HG03520 (cell line): Measurements from ENCODE around the gene GJE1.
"Not testable (repeated sequence)": the region's sequence is repeated elsewhere in the genome, so short reads cannot be mapped to it uniquely, and the experiment has no call there.

Experiments used
- ATAC-seq: cut with Tn5 transposase; IDR thresholded peaks from one replicate; pipeline ENCODE4 v1.9.1; 2021; ENCODE audit warnings: mild to moderate bottlenecking, moderate library complexity; ENCODE audit not compliant: unreplicated experiment

GJE1 gene, protein sequence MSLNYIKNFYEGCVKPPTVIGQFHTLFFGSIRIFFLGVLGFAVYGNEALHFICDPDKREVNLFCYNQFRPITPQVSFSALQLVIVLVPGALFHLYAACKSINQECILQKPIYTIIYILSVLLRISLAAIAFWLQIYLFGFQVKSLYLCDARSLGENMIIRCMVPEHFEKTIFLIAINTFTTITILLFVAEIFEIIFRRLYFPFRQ

DNA sequence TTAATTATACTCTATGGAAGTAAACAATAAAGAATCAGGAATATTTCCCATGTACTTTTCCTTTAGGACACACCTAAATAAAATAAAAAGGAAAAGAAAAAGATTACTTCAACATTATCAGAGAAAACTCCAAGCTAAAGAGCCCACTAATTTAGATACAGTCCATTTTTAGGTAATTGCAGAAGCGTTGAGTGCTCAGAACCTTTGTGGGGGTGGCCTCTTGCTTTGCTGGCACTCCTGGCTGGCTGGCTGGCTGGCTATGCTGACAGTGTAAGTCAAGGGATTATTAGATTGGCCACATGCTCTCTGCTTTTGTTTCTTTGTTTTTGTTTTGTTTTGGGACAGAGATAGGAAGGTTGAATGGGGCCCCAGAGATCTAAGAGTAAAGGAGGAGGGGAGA is at the start of gene GJE1:
TSS of gene GJE1 (plus strand) at position 301 of the 400 bp plus-strand sequence. CDS start 234 bp downstream, outside the sequence.
- no peak for ATAC-seq

DNA sequence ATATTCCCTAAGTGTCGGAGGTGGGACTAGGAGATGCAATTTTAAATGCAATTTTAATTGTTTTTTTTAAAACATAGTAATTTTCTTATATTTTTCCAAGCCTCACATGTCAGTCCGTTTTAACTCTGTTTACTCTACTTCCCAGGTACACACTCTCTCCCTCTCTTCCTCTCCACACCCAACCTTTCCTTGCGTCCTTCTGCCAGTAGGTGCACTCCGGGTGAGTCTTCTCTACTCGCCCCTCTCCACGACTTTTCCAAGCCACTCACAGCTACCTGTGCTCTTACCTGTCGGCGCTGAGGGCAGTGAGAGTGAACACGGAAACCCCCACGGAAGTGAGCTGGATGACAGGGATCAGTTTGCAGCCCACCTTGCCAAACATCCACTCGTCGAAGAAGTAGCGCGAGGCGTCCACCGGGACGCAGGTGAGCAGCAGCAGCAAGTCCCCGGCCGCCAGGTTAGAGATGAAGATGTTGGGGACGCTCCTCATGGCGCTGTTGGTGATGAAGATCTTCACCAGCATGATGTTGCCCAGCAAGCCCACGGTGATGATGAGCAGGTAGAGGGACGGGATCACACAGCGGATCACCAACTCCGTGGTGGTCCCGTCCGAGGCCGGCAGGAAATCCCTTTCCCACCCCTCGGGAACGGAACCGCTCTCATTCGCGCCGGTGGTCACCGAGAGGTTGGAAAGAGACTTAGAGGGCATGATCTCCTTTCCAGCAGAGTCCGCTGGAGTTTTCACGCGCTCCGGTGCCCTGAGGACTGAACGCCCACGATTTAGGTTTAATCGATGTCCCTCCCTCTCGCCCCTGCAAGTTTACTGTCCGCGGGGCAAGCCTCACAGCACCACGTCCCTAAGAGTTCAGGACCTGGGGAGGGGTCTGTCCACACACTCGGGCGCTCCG is 44.5 kb upstream of the GJE1 start:
- ATAC-seq = no peak

DNA sequence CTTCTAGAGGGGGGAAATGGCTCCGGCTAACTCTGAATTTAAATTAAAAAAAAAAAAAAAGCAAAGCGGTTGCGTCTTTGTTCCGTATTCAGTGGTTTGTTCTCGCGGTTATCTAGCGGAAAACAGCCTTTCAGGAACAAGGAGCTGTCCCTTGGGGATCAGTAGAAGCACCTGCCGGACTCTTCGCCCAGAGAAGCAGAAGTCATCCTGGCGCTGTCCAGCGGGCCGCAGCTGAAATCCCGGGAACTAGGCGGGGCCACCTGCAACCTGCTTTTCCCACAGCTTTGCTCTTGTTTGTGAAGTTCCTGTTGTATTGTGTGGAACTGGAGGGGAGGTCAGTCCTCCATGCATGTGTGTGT is 43.9 kb upstream of the GJE1 start:
- no peak for ATAC-seq

DNA sequence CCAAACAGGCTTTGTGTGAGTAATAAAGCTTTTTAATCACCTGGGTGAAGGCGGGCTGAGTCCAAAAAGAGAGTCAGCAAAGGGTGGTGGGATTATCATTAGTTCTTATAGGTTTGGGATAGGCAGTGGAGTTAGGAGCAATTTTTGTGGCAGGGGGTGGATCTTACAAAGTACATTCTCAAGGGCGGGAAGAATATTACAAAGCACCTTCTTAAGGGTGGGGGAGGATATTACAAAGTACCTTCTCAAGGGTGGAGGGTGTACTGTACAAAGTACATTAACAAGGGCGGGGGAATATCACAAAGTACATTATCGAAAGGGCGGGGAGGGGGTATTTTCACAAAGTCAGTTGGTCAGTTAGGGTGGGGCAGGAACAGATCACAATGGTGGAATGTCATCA is 27.9 kb upstream of the GJE1 start:
- ATAC-seq = not testable (repeated sequence)

DNA sequence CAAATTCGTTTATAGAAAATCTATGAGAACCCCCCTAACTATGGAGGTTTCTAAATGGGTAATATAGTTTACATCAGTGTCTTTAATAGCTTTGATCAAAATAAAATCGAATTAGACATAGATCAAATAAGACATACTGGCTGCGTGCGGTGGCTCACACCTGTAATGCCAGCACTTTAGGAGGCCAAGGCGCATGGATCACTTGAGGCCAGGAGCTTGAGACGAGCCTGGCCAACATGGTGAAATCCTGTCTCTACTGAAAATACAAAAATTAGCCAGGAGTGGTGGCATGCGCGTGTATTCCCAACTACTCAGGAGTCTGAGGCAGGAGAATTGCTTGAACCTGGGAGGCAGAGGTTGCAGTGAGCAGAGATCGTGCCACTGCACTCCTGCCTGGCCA is 21.9 kb upstream of the GJE1 start:
- ATAC-seq = not testable (repeated sequence)

DNA sequence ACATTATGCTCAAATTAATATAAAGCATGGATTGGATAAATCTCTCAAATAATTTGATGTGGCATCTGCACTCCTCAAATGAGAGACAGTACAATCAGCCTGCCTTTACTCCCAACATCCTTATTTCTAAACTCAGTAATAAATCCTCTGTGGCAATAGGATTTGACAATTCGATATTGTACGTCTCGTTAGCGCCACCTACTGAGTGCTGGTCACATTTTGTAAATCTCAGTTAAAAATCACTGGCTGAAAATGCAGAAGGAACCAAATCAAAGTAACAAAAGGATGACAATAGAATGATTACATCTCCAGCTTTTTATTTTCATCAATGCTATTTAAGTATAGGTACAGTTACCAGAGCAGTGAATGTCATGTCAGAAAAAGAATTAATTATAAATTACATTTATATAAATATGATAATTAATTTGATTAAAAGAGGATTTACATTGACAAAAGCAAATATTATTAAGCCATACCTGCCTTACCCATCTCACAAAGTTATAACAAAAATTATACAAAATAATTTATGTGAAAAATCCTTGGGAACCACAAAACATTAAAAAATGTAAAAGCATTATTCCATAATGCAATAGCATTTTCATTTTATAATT is 20.2 kb upstream of the GJE1 start:
- peak; percentile 46 for ATAC-seq

DNA sequence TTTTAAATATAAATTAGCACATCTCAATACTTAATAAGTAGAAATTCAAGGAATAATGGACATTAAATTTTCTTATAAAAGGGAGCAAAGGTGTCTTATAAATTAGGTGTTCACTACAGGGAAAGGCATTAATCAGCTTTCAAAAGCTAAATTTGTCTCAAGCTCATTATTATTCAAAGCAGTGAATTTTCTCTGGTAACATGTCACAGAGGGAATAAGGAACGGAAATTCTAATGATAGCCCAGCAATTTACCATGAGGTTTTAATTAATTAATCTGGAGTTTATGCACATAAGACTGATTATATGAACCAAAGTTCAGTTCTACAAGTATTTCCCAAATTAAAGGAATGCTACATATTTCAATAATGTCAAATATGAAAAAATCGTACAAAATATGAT is 15.4 kb upstream of the GJE1 start:
- no peak for ATAC-seq

DNA sequence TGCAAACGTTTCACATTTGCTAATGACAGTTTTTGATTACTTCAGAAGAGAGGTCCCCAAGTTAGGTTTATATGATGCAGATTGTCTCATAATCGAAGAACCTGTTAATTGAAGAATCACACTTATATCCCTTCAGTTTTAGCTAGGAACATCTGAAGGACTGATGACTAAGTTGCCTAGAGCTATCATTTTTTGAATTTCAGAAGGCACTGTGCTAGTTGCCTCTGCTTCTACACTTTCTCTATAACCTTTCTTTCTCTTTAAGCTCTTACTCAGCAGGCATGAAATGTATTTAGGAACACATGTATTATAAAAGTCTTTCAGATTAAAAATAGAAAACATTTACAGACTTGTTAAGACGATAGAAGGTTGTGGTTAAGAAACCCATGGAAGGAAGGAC is 14.4 kb upstream of the GJE1 start:
- ATAC-seq = no peak

DNA sequence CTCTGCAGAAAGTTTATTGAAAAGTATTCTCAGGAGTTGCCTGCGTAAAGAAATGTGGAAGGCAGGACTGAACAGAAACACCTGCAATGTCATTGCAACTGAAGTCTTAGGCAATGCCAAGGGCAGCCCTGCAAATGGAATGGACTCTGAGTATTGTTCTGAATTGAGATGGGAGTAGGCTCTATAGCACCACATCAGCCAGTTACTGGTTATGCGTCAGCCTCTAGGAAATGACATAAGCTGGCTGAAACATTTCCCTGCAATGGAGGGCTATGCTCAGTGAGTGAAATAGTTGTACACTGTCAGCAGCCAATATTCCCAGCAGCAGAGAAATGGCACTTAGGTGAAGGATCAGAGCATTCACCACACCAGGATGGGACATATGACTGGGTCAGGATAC is 13.8 kb upstream of the GJE1 start:
- ATAC-seq = no peak

DNA sequence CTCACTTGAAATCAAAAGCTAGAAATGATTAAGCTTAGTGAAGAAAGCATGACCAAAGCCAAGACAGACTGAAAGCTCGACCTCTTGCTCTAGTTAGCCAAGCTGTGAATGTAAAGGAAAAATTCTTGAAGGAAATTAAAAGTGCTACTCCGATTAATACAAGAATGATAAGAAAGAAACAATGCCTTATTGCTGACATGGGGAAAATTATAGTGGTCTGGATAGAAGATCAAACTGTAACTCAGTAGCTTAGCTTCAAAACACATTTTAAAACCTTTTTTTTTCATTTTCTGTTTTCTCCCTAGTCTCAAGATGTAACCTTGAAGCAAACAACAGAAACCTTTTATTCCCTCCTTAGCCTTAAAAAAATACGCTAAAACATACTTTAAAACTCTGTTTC is 11.4 kb upstream of the GJE1 start:
- no peak for ATAC-seq

DNA sequence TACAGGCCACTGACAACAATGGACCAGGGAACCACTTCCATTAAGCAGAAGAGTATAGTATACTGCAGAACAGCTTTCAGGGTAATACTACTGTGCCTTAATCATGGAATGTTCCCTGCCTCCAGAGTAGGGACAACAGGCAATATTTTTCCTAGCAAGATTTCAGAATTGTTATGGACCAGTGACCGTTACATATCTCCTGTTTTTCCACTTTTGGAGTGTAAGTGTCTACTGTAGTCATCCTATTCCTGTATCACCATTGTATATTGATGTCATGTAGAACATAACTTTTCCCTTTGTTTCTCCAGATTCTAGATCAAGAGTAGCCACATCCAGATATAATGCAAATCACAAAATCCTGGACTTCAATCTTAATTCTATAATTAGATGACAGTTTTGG is 1.9 kb upstream of the GJE1 start:
- no peak for ATAC-seq

DNA sequence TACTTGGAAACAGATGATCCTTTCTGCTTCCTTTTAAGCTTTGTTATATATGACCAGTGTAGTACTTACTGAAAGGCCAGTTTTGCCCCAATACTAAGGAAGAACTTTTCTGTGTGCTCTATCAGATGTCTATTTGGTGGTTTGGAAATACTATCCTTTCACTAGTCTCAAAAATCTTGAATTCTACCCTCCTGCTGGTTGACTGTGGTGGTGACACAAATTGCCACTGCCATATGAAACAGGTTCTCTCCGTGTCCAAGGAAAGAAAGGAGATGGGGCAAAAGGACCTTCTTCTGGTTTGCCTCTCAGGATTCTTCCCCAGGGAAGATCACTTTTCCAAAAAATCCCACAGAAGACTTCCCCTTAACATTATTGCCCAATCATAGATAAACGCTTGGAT is 6.2 kb downstream of the GJE1 start:
- ATAC-seq = no peak

DNA sequence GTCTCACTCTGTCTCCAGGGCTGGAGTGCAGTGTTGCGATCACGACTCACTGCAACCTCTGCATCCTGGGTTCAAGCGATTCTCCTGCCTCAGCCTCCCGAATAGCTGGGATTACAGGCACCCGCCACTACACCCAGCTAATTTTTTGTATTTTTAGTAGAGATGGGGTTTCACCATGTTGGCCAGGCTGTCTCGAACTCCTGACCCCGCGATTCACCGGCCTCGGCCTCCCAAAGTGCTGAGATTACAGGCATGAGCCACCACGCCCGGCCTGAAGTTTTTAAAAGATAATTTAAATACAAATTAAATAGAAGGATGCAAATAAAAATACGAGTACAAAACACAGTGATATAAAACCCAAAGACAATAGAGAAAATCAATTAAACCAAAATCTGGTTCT is 8.8 kb downstream of the GJE1 start:
- not testable (repeated sequence) for ATAC-seq

DNA sequence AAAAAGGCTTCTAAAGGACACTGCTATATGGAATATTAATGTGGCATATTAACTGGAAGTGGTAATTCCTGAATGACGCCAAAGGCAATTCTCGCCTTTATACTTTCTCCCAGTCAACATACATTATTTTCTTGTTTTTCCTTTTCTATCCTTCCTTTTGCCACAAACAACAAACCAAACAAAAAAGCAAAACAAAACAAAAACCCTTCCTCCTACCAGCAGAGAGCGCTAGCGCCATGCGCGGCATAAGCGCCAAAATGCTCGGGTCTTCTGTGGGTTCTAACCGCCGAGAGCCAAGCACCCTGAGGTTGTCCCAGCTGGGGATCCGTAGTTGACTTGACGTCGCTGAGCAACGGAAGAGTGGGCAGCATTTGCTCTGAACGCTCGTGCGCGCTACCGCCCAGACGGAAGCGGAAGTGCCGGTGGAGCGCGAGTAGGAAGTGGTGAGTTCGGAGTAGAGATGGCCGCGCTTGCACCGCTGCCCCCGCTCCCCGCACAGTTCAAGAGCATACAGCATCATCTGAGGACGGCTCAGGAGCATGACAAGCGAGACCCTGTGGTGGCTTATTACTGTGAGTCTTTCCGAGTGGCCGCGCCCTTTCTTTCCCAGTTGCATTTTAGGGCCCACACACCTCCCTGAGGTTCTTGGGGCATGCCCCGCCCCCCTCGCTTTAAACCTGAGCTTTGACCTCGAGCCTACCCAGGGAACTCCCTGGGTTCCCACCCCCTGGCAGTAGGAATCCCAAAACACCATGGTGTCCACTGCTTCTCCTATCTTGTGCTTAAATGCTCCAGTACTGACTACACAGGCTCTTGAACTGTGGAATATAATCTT is 14.3 kb downstream of the GJE1 start, which contains the start of the genes NMBR and VTA1:
TSS of gene NMBR (minus strand) at position 295 of the 835 bp plus-strand sequence. CDS start 58,464 bp downstream, outside the sequence.
TSS of gene VTA1 (plus strand) at position 436 of the 835 bp plus-strand sequence. CDS start at position 461, 25 bp downstream.
- ATAC-seq = peak; percentile 100

DNA sequence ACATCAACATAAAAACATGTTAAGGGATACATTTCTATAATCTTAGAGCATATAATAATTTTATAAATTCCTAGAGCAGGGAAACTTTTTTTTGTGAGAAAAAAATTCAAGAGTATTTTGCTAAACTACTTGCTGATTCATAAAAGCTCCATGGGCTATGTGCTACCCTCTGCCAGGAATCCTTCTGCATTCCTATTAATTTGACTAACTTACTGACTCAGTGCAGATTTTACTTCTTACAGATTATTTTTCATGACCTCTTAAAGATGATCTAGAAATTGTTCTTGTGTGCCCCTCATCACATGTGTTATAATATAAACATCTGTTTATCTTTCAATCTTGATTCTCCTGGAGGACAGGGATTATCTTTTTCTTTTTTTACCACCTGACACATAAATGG is 20.0 kb downstream of the GJE1 start:
- ATAC-seq = no peak

DNA sequence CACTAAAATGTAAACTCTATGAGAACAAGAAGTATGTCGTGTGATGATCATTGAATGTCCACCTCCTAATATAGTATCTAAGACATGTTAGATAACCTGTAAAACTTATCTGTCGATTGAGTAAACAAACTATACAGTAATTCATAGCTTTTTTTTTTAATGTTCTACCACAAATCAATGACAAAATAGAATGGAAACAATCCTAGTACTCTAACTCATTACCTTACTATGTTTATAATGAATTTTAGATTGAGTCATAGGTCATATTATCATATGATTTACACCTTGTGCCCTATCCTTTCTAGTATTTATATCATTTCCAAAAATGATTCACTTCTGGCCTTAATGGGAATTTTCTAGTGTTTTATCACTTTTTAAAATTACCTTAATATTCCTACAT is 20.5 kb downstream of the GJE1 start:
- no peak for ATAC-seq

DNA sequence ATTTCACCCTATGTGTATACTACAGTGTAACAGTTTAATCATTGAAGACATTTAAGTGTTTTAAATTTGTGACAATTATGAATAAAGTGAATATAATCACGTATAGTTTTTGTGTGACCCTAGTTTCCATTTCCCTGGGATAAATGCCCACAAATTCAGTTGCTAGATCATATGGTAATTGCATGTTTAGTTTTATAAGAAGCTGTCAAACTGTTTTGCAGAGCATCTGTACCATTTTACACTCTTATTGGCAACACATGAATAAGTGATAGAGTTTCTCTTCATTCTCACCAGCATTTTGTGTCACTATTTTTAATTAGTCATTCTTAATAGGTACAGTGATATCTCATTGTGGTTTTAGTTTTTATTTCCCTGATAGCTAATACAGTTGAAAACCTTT is 21.6 kb downstream of the GJE1 start:
- ATAC-seq = no peak

DNA sequence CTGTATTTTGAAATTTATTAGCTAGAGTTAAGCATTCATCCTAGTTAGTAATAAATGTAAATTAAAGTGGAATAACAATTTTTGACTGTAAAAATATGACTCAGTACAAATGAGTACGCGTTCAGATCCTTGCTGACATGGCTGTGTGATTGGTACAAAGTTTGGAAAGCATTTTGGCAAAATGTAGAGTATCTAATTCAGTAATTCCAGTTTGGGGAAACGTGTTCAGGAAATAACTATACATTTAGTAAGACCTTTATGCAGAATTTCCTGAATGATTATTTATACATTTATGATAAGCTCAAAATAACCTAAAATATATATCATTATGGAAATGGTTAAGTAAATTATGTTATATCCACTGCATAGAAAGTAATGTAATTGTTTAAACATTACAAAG is 22.4 kb downstream of the GJE1 start:
- ATAC-seq = no peak

DNA sequence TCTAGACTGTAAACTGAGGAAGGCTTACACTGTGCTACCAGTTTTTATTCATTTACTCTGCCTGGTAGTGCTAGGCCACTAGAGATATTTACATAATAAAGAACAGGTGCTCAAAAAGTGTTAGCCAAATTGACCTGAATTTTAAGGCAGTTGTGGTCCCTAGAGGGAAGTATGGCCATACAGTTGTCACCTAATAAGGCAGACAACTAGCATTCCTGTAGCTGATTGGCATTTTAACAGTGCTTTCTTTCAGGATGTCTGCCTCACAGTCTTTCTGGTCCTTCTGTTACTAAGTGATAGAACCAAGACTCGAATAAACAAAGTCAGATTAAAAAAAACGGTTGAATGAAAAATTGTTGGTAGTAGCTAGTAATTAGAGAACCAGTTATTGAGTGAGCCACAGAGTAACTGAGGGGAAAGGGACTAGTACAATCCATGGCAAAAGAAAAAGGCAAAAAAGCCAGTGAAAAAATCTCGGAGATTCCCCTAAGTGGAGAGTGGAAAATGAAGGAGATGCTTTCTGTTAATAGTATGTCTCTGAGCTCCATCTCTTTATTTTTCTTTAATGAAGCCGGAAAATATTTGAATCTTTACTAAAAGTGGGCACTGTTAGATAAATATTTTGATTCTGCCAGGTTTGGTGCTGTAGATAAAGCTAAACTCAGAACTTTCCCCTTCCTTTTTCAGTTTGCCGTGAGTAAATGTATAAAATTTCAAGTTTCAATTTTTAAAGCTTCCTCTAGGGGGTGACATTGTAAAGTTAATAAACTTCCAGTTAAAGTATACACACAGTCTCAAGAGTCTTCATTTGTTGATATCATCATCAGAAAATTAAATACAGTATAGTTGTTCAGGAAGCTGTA is 23.4 kb downstream of the GJE1 start:
- ATAC-seq = no peak

DNA sequence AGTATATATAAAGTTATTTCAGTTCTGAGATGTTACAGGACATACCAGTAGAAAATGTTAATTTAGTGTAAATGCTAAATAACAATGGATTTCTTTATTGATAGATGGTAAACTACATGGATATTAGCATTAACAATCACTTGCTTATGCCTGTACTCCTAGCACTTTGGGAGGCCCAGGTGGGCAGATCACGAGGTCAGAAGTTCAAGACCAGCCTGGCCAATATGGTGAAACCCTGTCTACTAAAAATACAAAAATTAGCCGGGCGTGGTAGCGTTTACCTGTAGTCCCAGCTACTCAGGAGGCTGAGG is 24.0 kb downstream of the GJE1 start:
- not testable (repeated sequence) for ATAC-seq
